Hepatocyte (in vitro differentiated cells): Measurements from ENCODE around the gene GALNT3. TPM values are rescaled to one million over a fixed set of nuclear protein-coding genes. Genes with fewer than 3 reads are reported as not detected.

Experiments
- DNase-seq: peaks from one replicate; pipeline ENCODE4 v3.0.0-alpha.2; 2016; ENCODE audit warnings: low spot score
- H2AFZ ChIP-seq: fragments of 200-600 bp; sonication (generic); 2 replicates; pipeline ENCODE4 v1.6.0; 2016; ENCODE audit warnings: antibody characterized with exemption, mild to moderate bottlenecking
- H3K27ac ChIP-seq: fragments of 200-600 bp; sonication (generic); 2 replicates; pipeline ENCODE4 v1.5.1; 2016; ENCODE audit warnings: mild to moderate bottlenecking
- H3K27me3 ChIP-seq: fragments of 200-600 bp; sonication (generic); 2 replicates; pipeline ENCODE4 v1.6.1; 2016
- H3K36me3 ChIP-seq: fragments of 200-600 bp; sonication (generic); replicated peaks from 2 replicates; pipeline ENCODE4 v1.5.1; 2016; ENCODE audit warnings: low read depth; ENCODE audit not compliant: insufficient read depth
- H3K4me1 ChIP-seq: fragments of 200-600 bp; sonication (generic); 2 replicates; pipeline ENCODE4 v1.5.1; 2016; ENCODE audit warnings: mild to moderate bottlenecking, moderate library complexity; ENCODE audit not compliant: insufficient read depth
- H3K4me2 ChIP-seq: fragments of 200-600 bp; sonication (generic); 2 replicates; pipeline ENCODE4 v1.6.0; 2016
- H3K4me3 ChIP-seq: fragments of 200-600 bp; sonication (generic); 2 replicates; pipeline ENCODE4 v1.5.1; 2016; ENCODE audit warnings: mild to moderate bottlenecking
- H3K79me2 ChIP-seq: fragments of 200-600 bp; sonication (generic); 2 replicates; pipeline ENCODE4 v1.6.0; 2017; ENCODE audit warnings: mild to moderate bottlenecking
- H3K9me2 ChIP-seq: fragments of 200-600 bp; sonication (generic); replicated peaks from 2 replicates; pipeline ENCODE4 v1.6.0; 2017; ENCODE audit warnings: mild to moderate bottlenecking; ENCODE audit not compliant: insufficient read depth
- H3K9me3 ChIP-seq: fragments of 200-600 bp; sonication (generic); 2 replicates; pipeline ENCODE4 v1.5.1; 2016; ENCODE audit warnings: low read depth, mild to moderate bottlenecking
- H4K20me1 ChIP-seq: fragments of 200-600 bp; sonication (generic); 2 replicates; pipeline ENCODE4 v1.6.0; 2016; ENCODE audit warnings: mild to moderate bottlenecking; ENCODE audit not compliant: insufficient read depth, poor library complexity, severe bottlenecking
- EZH2 ChIP-seq: fragments of 200-600 bp; sonication (generic); IDR thresholded peaks from 2 replicates; pipeline ENCODE4 v1.6.1; 2016; ENCODE audit warnings: antibody characterized with exemption, mild to moderate bottlenecking, borderline replicate concordance
- EZH2phosphoT487 ChIP-seq: fragments of 200-600 bp; sonication (generic); IDR thresholded peaks from one replicate; pipeline ENCODE4 v1.6.1; 2018; ENCODE audit warnings: antibody characterized with exemption, mild to moderate bottlenecking, low read depth, moderate library complexity; ENCODE audit not compliant: unreplicated experiment, severe bottlenecking
- WGBS: methylation state at CpG from one replicate; pipeline ENCODE4 v1.1.6; 2016; ENCODE audit warnings: low lambda C conversion rate; ENCODE audit errors: missing lambda C conversion rate; 5-methylcytosine and 5-hydroxymethylcytosine counted together
- polyA plus RNA-seq: library from polyadenylated mRNA; unstranded; fragments of >200 nt; fragmentation: Nextera tagmentation; extraction: Ambion mirVana; gene quantifications from 2 replicates; pipeline ENCODE4 v1.2.1, GENCODE V29; 2016
- total RNA-seq: library from RNA; depleted of rRNA; stranded (reverse); fragments of >200 nt; gene quantifications from 2 replicates; pipeline ENCODE4 v1.2.3, GENCODE V29; 2014
- TF ChIP-seq, protein P1 (sequence below): fragments of 200-600 bp; sonication (generic); IDR thresholded peaks from 2 replicates; pipeline ENCODE4 v1.5.1; 2016; ENCODE audit warnings: antibody characterized with exemption, mild to moderate bottlenecking; ENCODE audit not compliant: poor library complexity

Gene GALNT3
- total and polyA plus RNA-seq, 2 experiments from 2014 or later: 21.5 to 48.1 TPM

- 83% methylated on average over 1 of the region's 1 CpG for WGBS
- no peak for TF ChIP-seq EZH2phosphoT487
- TF ChIP-seq, protein P1, sequence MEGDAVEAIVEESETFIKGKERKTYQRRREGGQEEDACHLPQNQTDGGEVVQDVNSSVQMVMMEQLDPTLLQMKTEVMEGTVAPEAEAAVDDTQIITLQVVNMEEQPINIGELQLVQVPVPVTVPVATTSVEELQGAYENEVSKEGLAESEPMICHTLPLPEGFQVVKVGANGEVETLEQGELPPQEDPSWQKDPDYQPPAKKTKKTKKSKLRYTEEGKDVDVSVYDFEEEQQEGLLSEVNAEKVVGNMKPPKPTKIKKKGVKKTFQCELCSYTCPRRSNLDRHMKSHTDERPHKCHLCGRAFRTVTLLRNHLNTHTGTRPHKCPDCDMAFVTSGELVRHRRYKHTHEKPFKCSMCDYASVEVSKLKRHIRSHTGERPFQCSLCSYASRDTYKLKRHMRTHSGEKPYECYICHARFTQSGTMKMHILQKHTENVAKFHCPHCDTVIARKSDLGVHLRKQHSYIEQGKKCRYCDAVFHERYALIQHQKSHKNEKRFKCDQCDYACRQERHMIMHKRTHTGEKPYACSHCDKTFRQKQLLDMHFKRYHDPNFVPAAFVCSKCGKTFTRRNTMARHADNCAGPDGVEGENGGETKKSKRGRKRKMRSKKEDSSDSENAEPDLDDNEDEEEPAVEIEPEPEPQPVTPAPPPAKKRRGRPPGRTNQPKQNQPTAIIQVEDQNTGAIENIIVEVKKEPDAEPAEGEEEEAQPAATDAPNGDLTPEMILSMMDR: no peak
- TF ChIP-seq EZH2: no peak
- H3K4me3 ChIP-seq: no peak overlapping the region
- no peaks in the 10 kb centered on the region for H3K36me3 ChIP-seq
- no peak for DNase-seq
- no peaks in the 10 kb centered on the region for H4K20me1 ChIP-seq
- no peaks in the 10 kb centered on the region for H3K79me2 ChIP-seq
- no peaks in the 10 kb centered on the region for H3K9me2 ChIP-seq
- no peaks in the 10 kb centered on the region for H3K4me1 ChIP-seq
- no peak overlapping the region for H3K4me2 ChIP-seq
- no peak overlapping the region for H3K27ac ChIP-seq
- no peak overlapping the region for H2AFZ ChIP-seq
- H3K27me3 ChIP-seq: no peaks in the 10 kb centered on the region
- no peaks in the 10 kb centered on the region for H3K9me3 ChIP-seq
Measured at GRCh38 chr2:165811592-165812370, 17.7 kb upstream of the GALNT3 start.

- Histone ChIP-seq H3K9me2 (no peaks in the 10 kb centered on the region), H3K27me3 (no peaks in the 10 kb centered on the region), H2AFZ (no peak overlapping the region), H3K36me3 (no peaks in the 10 kb centered on the region), H3K27ac (no peak overlapping the region), H3K9me3 (no peaks in the 10 kb centered on the region), H3K4me2 (no peak overlapping the region), H3K79me2 (no peaks in the 10 kb centered on the region), H3K4me3 (no peak overlapping the region), H3K4me1 (no peaks in the 10 kb centered on the region), H4K20me1 (no peaks in the 10 kb centered on the region)
- 95% methylated on average over 9 of the region's 9 CpGs for WGBS
- no peak for DNase-seq
- TF ChIP-seq EZH2 (no peak), EZH2phosphoT487 (no peak)
- TF ChIP-seq, protein P1: no peak
Measured at GRCh38 chr2:165810418-165810817, 16.4 kb upstream of the GALNT3 start.

DNA sequence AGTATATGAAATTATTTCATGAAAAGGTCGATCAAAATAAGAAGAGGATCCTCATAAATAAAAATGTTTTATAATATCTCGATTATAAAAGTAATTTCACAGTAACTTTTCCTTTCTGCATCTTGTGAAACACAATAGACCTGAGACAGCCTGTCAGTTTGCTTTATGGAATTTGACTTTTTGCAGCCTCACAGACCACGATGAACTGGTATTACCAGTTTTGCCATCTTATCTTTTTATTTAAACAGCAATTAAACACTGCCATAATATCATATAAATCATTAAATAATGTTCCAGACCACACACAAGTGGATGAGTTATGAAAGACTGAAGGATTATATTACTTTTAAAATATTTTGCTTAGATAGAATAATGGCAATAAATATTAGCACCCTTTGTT lies 10.7 kb upstream of the GALNT3 start:
- H3K27ac ChIP-seq: no peak overlapping the region
- no peak overlapping the region for H3K4me3 ChIP-seq
- no peaks in the 10 kb centered on the region for H3K36me3 ChIP-seq
- no peaks in the 10 kb centered on the region for H4K20me1 ChIP-seq
- no peaks in the 10 kb centered on the region for H3K4me1 ChIP-seq
- TF ChIP-seq, protein P1: no peak
- TF ChIP-seq EZH2 (no peak), EZH2phosphoT487 (no peak)
- no peak overlapping the region for H3K4me2 ChIP-seq
- H2AFZ ChIP-seq: no peak overlapping the region
- DNase-seq: no peak
- no peaks in the 10 kb centered on the region for H3K79me2 ChIP-seq
- H3K27me3 ChIP-seq: no peaks in the 10 kb centered on the region
- 66% methylated on average over 3 of the region's 3 CpGs for WGBS
- no peaks in the 10 kb centered on the region for H3K9me2 ChIP-seq
- H3K9me3 ChIP-seq: no peaks in the 10 kb centered on the region
